Immature natural killer cell (primary cell): ENCODE measurements around the gene LTBP2. TPM values are rescaled to one million over a fixed set of nuclear protein-coding genes. Genes with fewer than 3 reads are reported as not detected.

Experiments
- DNase-seq, 3 donors: peaks; one replicate each; pipeline ENCODE4 v3.0.0; 2022; ENCODE audit warnings: mixed read lengths in 1 of 3
- H3K27ac Mint-ChIP-seq, 6 donors: one replicate each; pipeline ENCODE4 v1.8.0; 2020; ENCODE audit warnings: mixed read lengths in 6 of 6, mild to moderate bottlenecking in 5 of 6, inconsistent platforms in 4 of 6, moderate library complexity in 3 of 6
- H3K27me3 Mint-ChIP-seq, 3 donors: one replicate each; pipeline ENCODE4 v1.8.0; 2020 to 2021; ENCODE audit warnings: low read depth in 3 of 3, mild to moderate bottlenecking in 3 of 3, mixed read lengths in 3 of 3, moderate library complexity in 3 of 3, inconsistent platforms in 1 of 3
- H3K36me3 Mint-ChIP-seq, 3 donors: one replicate each; pipeline ENCODE4 v1.8.0; 2020; ENCODE audit warnings: mixed read lengths in 3 of 3, inconsistent platforms in 2 of 3, mild to moderate bottlenecking in 2 of 3
- H3K4me1 Mint-ChIP-seq, 2 donors: one replicate each; pipeline ENCODE4 v1.8.0; 2020; ENCODE audit warnings: inconsistent platforms in 2 of 2, mild to moderate bottlenecking in 2 of 2, mixed read lengths in 2 of 2, moderate library complexity in 1 of 2
- H3K4me3 Mint-ChIP-seq, 5 donors: one replicate each; pipeline ENCODE4 v1.8.0; 2020; ENCODE audit warnings: mild to moderate bottlenecking in 5 of 5, mixed read lengths in 5 of 5, inconsistent platforms in 3 of 5, moderate library complexity in 3 of 5
- H3K9me3 Mint-ChIP-seq, 6 donors: one replicate each; pipeline ENCODE4 v1.8.0; 2020; ENCODE audit warnings: mild to moderate bottlenecking in 6 of 6, mixed read lengths in 6 of 6, inconsistent platforms in 4 of 6, moderate library complexity in 3 of 6
- polyA plus RNA-seq, 3 donors: library from polyadenylated mRNA; unstranded; fragments of 300-500 nt; fragmentation: Illumina TruSeq; gene quantifications; one replicate each; pipeline ENCODE4 v1.2.3, GENCODE V29; 2021

The LTBP2 gene
- polyA plus RNA-seq, 3 donors from 2014 or later = 0.29 to 0.66 (median 0.30) TPM

GRCh38 chr14:74604157-74604556, 7.9 kb downstream of the LTBP2 start:
- Mint-ChIP-seq H3K4me1 (peaks cover 3 to 4% of the 10 kb centered on the region in 2 donors), H3K36me3 (peaks cover 0 to 4% (median 0%) of the 10 kb centered on the region in 3 donors), H3K9me3 (no peaks in the 10 kb centered on the region), H3K4me3 (no peak overlapping the region), H3K27me3 (peaks cover 1 to 4% (median 2%) of the 10 kb centered on the region in 3 donors), H3K27ac (no peak overlapping the region)
- DNase-seq = no peak

- H3K27me3 Mint-ChIP-seq = peaks cover 1 to 4% (median 2%) of the 10 kb centered on the region in 3 donors
- no peak overlapping the region for H3K27ac Mint-ChIP-seq
- peaks cover 0 to 4% (median 0%) of the 10 kb centered on the region in 3 donors for H3K36me3 Mint-ChIP-seq
- no peak for DNase-seq
- H3K4me3 Mint-ChIP-seq = no peak overlapping the region
- H3K4me1 Mint-ChIP-seq = no peaks in the 10 kb centered on the region
- H3K9me3 Mint-ChIP-seq = no peaks in the 10 kb centered on the region
These were observed 10.1 kb downstream of the LTBP2 start for GRCh38 chr14:74601982-74602381.

- no peaks in the 10 kb centered on the region for H3K9me3 Mint-ChIP-seq
- H3K27me3 Mint-ChIP-seq = peaks cover 4 to 5% (median 4%) of the 10 kb centered on the region in 3 donors
- H3K4me3 Mint-ChIP-seq = no peak overlapping the region
- no peak overlapping the region for H3K27ac Mint-ChIP-seq
- peaks cover 0 to 13% (median 4%) of the 10 kb centered on the region in 3 donors for H3K36me3 Mint-ChIP-seq
- DNase-seq = no peak
- no peaks in the 10 kb centered on the region for H3K4me1 Mint-ChIP-seq
These were observed 12.1 kb downstream of the LTBP2 start for GRCh38 chr14:74599946-74600345.

GRCh38 chr14:74599321-74599761, 12.7 kb downstream of the LTBP2 start:
- no peak for DNase-seq
- Mint-ChIP-seq H3K36me3 (peaks cover 0 to 13% (median 4%) of the 10 kb centered on the region in 3 donors), H3K4me3 (no peak overlapping the region), H3K27me3 (peaks cover 4 to 5% (median 4%) of the 10 kb centered on the region in 3 donors), H3K27ac (no peak overlapping the region), H3K4me1 (no peaks in the 10 kb centered on the region), H3K9me3 (no peaks in the 10 kb centered on the region)

- DNase-seq = no peak
- Mint-ChIP-seq H3K4me3 (no peak overlapping the region), H3K36me3 (peaks cover 0 to 8% (median 4%) of the 10 kb centered on the region in 3 donors), H3K27ac (no peak overlapping the region), H3K9me3 (no peaks in the 10 kb centered on the region), H3K27me3 (peaks cover 2 to 6% (median 5%) of the 10 kb centered on the region in 3 donors), H3K4me1 (no peaks in the 10 kb centered on the region)
These were observed 15.1 kb downstream of the LTBP2 start for GRCh38 chr14:74596741-74597450.

- no peaks in the 10 kb centered on the region for H3K9me3 Mint-ChIP-seq
These were observed 16.9 kb downstream of the LTBP2 start for GRCh38 chr14:74595006-74595735.

GRCh38 chr14:74594606-74595005, 17.4 kb downstream of the LTBP2 start:
- no peak overlapping the region for H3K4me3 Mint-ChIP-seq
- H3K4me1 Mint-ChIP-seq = no peaks in the 10 kb centered on the region
- DNase-seq = no peak
- H3K27me3 Mint-ChIP-seq = peaks cover 0 to 9% (median 6%) of the 10 kb centered on the region in 3 donors
- H3K27ac Mint-ChIP-seq = no peak overlapping the region
- no peaks in the 10 kb centered on the region for H3K9me3 Mint-ChIP-seq
- peaks cover 0 to 8% (median 4%) of the 10 kb centered on the region in 3 donors for H3K36me3 Mint-ChIP-seq

More at GRCh38 chr14:74595006-74595735, 16.9 kb downstream of the LTBP2 start:
- Mint-ChIP-seq H3K36me3 (peaks cover 0 to 8% (median 4%) of the 10 kb centered on the region in 3 donors), H3K4me1 (no peaks in the 10 kb centered on the region), H3K4me3 (no peak overlapping the region), H3K27me3 (peaks cover 0 to 9% (median 6%) of the 10 kb centered on the region in 3 donors), H3K27ac (no peak overlapping the region)
- DNase-seq = no peak

- H3K4me1 Mint-ChIP-seq = no peaks in the 10 kb centered on the region
- DNase-seq = no peak
- no peak overlapping the region for H3K4me3 Mint-ChIP-seq
- H3K27me3 Mint-ChIP-seq = peaks cover 0 to 9% (median 4%) of the 10 kb centered on the region in 3 donors
- peaks cover 0 to 1% (median 0%) of the 10 kb centered on the region in 6 donors for H3K9me3 Mint-ChIP-seq
- H3K36me3 Mint-ChIP-seq = peaks cover 0 to 8% (median 4%) of the 10 kb centered on the region in 3 donors
- H3K27ac Mint-ChIP-seq = no peak overlapping the region
These were observed 18.0 kb downstream of the LTBP2 start for GRCh38 chr14:74594029-74594428.

- no peak for DNase-seq
- peaks cover 0 to 9% (median 4%) of the 10 kb centered on the region in 3 donors for H3K27me3 Mint-ChIP-seq
- H3K4me1 Mint-ChIP-seq = no peaks in the 10 kb centered on the region
- no peak overlapping the region for H3K27ac Mint-ChIP-seq
- H3K36me3 Mint-ChIP-seq = peaks cover 0 to 8% (median 4%) of the 10 kb centered on the region in 3 donors
- no peak overlapping the region for H3K4me3 Mint-ChIP-seq
- H3K9me3 Mint-ChIP-seq = peaks cover 0 to 2% (median 0%) of the 10 kb centered on the region in 6 donors
These were observed 18.6 kb downstream of the LTBP2 start for GRCh38 chr14:74593241-74593953.

- H3K36me3 Mint-ChIP-seq = peaks cover 0 to 8% (median 4%) of the 10 kb centered on the region in 3 donors
- H3K27me3 Mint-ChIP-seq = peaks cover 0 to 7% (median 6%) of the 10 kb centered on the region in 3 donors
- H3K27ac Mint-ChIP-seq = no peak overlapping the region
- H3K4me3 Mint-ChIP-seq = no peak overlapping the region
- H3K4me1 Mint-ChIP-seq = no peaks in the 10 kb centered on the region
- no peak for DNase-seq
- peaks cover 0 to 2% (median 0%) of the 10 kb centered on the region in 6 donors for H3K9me3 Mint-ChIP-seq
These were observed 19.4 kb downstream of the LTBP2 start for GRCh38 chr14:74592476-74593201.

GRCh38 chr14:74591899-74592298, 20.1 kb downstream of the LTBP2 start:
- Mint-ChIP-seq H3K27me3 (peaks cover 2 to 8% (median 6%) of the 10 kb centered on the region in 3 donors), H3K36me3 (peaks cover 0 to 8% (median 4%) of the 10 kb centered on the region in 3 donors), H3K4me3 (no peak overlapping the region), H3K27ac (no peak overlapping the region), H3K4me1 (no peaks in the 10 kb centered on the region), H3K9me3 (peaks cover 0 to 2% (median 0%) of the 10 kb centered on the region in 6 donors)
- no peak for DNase-seq

- no peak overlapping the region for H3K27ac Mint-ChIP-seq
- H3K9me3 Mint-ChIP-seq = peaks cover 0 to 2% (median 0%) of the 10 kb centered on the region in 6 donors
These were observed 20.6 kb downstream of the LTBP2 start for GRCh38 chr14:74591394-74591793.

More at GRCh38 chr14:74591394-74591793, 20.6 kb downstream of the LTBP2 start:
- H3K27me3 Mint-ChIP-seq = peaks cover 2 to 7% (median 6%) of the 10 kb centered on the region in 3 donors
- no peak for DNase-seq
- H3K4me1 Mint-ChIP-seq = no peaks in the 10 kb centered on the region
- peaks cover 0 to 3% (median 0%) of the 10 kb centered on the region in 3 donors for H3K36me3 Mint-ChIP-seq
- no peak overlapping the region for H3K4me3 Mint-ChIP-seq
